Stromal cell of bone marrow (primary cell): Measurements from ENCODE around the gene FRAS1.
"Not testable (repeated sequence)": the region's sequence is repeated elsewhere in the genome, so short reads cannot be mapped to it uniquely, and the experiment has no call there.

Experiments used
- DNase-seq: peaks from one replicate; pipeline ENCODE4 v3.0.0-alpha.2; 2012; ENCODE audit warnings: low read depth

FRAS1 gene

DNA sequence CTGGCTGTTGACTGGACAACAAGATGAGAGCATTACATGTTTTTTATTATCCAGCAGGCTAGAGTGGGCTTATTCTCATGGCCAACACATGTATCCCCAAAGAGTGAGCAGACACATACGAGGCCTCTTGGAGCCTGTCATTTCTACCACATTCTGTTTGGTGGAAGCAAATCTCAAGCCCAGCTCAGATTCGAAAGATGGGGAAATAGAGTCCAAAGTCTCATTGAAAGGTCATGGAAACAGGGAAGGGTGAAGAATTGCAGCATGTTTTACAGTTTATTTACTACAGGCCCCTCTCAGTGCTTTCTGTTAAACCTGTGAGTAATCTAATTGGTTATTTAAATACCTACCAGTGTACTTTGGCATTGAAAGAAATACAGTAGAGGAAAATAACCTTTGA is 108.6 kb downstream of the FRAS1 start:
- DNase-seq: no peak

DNA sequence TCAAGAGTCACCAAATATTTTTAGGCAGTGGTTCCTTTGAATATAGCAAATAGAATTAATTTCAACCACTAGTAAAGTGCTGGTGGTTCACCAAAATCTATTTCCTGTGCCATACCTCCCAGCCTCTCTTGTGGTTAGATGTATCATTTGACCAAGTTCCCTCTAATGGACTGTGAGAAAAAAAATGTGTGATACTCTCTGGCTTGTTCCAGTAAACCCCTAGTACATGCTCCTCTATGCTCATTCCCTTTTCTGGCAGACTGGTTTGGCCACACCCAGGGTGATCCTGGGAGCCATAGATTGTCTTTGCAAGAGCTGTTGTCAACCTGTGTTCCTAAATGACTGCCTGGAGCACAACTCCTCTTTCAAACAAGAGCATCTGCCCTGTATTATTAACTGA is 109.5 kb downstream of the FRAS1 start:
- no peak for DNase-seq

DNA sequence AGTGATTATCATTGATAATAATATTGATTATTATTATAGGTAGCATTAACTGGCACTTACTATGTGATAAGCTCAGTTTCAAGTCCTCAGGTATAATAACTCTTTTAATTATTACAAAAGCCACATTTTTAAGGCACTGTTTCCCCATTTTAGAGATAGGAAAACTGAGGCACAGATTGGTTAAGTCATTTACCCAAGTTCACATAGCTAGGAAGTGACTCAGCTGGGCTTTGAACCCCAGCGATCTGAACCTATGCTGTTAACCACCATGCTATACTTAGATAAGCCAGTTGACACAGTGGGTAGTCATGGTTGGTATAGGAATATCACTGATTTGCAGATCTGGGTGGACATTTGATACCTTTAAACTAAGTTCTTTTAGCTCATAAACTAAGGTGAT is 110.4 kb downstream of the FRAS1 start:
- DNase-seq: no peak

DNA sequence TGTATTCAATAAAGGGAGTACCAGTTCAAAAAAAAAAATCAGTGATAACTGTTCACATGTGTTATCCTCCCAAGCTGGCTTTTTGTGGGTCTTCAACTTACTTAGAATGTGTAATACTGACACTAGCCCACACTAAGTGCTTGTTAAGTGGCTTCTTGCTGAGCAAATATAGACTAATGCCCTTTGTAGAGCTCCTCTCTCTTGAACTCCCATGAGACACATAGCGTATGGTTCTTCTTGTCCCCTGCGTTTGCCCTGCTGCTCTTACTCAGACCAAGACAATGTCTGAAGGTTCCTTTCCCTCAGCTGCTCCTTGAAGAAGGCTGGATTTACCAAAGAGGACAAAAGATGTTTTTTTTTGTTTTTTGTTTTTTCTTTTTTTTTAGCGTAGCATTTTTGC is 110.9 kb downstream of the FRAS1 start:
- no peak for DNase-seq

DNA sequence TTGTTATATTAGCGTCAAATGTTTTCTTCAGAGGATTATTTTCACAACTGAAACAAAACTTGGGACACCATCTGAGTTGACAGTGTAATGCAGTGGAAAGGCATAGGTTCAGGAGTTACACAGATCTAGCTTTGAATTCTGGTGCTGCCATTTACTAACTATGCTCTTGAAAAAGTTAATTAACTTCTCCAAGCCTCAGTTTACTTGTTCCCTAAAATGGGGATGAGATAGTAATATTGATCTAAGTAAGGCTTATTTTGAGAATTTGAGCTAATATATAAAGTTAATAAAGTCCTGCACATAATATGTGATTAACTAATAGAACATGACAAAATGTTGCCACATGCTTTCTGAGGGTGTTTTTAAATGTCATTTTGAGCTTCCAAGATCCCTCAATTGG is 112.6 kb downstream of the FRAS1 start:
- DNase-seq: no peak

DNA sequence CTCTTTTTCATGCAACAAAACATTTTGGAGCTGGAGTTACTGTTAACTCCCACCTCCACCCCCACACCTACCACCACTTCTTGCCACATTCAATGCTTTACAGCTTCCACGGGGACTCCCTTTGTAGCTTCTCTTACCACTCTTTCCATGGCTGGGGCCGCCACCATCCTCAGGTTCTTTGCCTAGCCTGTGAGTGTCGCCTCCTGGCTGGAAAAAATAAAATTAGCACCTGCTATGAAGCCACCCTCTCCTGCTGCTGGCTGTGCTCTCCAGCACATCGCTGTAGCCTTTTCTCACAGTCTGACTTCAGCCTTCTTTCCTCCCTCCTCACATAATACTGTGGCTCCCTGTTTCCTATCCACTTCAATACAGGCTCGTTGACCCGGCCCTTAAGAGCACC is 114.4 kb downstream of the FRAS1 start:
- DNase-seq: no peak

DNA sequence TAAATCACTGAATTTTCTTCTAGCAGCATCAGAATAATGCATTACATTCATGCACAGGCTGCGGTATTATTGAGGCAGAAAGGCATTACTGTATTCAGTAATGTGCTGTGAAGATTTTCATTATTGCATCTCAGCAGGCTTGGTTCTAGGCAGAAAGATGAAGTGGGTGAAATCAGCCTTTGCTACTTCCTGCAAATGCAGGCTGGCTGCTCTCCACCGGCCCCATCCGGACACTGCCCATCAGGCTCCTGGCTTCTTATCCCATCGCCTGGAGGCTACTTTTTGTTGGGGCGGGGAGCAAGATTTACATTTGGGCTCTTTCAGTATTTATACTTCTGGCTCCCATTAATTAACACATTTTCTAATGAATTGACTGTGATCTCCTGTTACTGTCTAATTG is 117.8 kb downstream of the FRAS1 start:
- DNase-seq: no peak

DNA sequence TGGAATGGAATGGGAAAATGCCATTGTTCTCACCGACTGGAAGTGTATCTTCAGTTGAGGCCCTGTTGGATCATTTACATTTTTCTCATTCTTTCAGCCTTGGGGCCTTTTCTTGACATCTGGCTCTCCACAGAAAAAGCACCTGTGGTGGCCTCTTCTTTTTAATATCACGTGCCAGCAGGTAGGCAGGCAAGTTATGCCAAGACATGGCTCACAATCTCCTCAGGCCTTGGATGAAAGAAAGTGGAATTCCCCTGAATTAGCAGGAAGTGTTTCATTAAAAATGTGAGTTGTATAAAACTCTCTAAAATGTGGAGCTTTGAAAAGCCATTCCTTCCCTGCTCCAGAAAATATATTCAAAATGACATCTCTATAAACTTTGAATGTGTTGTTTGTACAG is 122.1 kb downstream of the FRAS1 start:
- no peak for DNase-seq

DNA sequence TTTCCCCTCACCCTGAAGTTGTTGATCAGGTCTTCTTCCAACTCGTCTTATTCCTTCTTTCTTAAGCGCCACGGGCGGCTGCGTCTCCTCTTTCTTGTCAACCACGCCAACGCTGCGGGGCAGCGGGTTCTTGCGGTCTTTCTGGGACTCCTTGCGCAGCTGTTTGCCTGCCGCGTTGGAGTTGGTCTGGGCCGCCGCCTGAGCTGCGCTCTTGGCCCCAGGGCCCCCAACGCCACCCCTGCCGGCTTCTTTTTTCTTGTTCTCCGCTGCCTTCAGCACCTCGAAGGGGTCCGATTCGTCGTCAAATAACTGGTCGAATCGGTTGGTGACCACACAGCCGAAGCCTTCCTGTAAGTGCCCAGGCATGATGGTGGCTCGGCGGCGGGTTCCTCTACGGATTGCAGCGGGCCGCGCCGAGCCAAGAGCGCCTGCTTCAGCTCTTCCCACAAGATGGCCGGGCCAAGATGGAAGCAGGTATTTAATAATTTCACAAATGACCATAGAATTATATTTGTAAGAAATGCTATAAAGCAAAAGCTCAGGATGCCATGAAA is 124.6 kb downstream of the FRAS1 start:
- DNase-seq: not testable (repeated sequence)

DNA sequence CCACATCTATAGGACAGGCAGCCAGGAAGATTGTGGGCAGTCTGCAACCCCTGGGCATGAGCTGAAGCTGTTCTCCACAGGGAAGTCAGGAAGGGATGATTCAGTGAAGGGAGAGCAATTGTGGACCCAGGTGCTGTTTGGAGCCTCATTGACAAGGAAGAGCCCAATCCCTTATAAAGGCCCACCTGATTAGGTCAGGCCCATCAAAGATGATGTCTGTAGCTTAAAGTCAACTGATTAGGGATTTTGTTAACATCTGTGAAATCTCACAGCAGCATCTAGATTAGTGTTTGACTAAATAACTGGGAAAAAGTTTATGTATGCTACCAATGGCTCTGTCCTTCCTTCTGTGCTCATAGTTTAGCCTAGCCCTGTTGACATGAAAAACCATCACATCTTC is 127.5 kb downstream of the FRAS1 start:
- no peak for DNase-seq

DNA sequence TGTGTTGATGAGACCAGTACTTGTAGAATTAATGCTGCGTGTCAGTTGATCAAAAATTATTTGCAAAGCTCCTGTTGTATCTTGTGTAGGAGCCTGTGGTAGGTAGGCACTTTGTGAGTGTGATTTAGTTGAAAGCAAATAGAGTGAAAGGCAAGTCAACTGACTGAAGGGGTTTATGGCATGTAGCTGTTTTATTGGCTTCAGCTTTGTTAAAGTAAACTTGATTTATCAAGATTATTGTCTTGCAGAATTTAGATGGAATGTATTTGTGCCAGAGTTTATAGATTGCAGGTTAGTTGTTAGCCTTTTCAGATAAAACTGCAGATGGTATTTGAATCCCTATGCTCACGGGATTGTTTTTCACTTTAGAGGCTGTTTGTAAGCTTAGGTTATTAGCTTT is 128.0 kb downstream of the FRAS1 start:
- no peak for DNase-seq

DNA sequence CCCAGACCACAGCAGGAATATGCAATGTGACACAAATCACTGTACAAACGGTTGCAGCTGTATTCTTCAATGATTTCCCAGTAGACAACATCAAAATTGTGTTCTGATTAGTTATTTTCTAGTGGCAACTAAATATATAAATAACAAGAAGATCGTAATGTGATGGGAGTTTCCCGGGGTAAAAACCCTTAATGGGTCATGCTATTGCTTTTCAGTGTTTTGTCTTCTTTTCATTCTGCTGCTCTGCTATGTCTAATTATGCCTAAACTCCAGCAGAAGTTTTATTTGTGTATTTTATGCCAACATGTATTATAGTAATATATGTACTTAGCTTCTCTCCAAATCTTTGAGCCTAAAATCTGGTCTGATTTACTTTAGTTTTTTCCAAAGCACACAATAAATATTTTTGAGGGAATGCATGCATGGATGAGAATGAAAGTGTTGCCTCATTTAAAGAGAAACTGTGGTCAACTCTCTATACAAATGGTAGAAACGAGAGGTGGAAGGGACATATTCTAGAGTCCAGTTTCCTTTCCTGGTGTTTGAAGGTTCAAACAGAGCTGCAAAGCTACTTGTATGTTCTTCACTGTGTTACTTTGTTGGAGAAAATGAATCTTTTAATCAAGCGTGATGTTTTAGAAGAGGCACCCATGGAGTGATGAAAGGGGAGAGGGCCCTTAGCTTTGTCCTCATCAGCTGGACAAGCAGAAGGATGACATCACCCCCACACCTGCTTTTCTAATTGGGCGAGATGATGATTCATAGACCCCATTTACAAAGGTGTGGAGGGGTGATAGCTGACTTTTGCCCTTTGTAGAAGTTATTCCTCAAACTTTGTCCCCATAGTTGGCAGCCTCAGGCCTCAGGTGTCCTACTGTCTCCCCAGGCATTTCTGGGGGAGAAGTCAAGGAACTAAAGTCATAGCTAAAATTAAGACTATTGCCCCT is 129.7 kb downstream of the FRAS1 start:
- DNase-seq: no peak

DNA sequence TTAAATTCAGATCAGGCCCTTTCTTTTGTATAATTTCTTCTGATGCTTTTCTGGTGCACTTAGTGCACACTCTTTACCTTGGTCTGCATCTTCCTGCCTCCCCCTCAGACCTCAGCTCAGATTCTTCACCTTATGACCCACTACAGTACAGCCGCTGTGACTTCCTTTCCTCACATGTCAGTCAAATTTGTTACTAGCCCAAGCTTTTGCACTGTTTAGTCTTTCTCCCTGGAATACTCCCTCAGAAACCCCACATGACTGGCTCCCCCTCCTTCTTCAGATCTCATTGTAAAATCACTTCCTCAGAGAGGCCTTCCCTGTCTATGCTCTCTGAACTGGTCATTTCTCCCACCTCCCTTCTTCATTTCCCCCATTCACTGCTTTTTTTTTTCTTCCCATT is 132.9 kb downstream of the FRAS1 start:
- DNase-seq: no peak

DNA sequence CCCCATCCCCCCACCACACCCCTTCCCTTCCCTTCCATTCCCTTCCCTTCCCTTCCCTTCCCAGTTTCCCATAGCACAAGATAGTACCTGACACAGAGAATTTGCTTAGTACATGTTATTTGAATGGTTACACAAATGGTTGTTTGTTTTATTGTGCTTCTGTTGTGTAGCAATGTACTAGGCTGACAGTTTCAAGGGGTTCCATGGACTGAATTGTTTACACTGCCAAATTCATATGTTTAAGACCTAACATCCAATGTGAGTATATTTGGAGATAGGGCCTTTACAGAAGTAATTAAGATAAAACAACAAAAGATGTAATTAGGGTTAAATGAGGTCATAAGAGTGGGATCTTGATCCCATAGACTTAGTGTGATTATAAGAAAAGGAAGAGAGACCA is 133.5 kb downstream of the FRAS1 start:
- DNase-seq: no peak

DNA sequence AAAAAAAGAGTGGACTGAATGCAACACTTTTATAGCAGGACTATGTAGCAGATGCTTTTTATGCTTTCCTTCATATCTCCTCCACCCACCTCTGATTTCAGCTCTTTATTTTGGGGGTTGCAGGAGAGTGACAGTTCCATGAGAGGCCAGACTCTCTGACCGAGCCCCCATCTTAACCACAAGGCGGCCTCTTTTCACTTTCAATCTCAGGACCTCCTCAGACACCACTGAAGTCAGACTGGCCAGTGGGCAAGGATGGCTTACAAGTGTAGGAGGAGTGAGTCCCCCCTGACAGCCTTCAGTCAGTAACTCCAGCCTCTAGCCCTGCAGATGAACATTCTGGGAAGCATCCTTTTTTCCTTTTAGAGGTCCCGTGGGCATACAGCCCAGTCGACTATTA is 140.8 kb downstream of the FRAS1 start:
- DNase-seq: no peak

DNA sequence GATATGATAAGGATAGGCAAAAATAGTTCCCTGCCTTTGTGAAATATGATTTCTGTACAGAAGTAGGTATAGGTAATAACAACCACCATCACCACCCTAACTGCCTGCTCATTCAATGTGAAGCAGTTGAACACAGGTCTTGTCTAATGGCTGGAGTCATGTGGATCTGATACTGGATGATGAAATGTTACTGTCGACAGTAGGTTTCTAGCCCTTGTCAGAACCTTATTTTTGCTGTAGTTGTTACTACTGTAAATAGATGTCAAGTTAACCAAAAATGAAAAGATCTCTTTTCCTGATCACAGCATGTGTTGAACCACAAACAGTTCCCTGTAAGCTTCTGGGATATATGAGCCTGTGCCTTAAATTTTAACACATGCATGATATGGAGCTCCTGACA is 142.9 kb downstream of the FRAS1 start:
- DNase-seq: no peak

DNA sequence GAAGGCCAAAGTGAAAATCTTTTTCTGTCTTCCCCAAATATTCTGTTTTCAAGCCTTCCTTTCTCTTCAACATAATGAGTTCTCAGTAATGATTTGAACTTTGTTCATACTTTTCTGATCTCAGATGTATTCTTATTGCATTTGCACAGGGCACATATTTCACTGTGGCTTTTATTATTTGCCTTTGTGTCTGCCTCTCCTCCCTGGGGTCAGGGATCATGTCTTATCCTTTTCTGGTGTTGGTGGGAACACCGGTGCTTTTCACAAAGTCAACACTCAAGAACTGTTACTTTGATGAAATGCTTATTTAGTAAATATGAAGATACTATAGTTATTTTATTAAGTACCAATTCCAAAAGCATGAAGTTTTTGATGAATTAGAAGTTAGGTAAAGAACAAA is 143.8 kb downstream of the FRAS1 start:
- DNase-seq: no peak

DNA sequence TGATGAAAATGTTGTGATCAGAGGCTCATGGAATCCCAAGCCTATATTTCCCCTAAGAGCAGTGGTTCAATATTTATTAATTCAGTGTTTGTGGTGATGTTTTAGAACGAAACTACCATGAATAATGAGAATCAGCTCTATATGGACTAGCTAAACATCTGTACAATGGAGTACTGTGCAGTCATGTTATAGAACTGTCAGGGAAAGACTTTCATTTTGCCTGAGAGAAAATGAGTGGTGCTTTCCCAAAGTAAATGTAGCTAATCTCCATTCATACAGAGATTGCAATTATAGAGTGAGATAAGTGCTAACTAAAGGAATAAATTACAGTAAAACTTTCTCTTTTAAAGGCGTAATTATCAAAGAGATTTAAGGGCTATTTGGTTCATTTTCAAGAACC is 147.1 kb downstream of the FRAS1 start:
- no peak for DNase-seq

DNA sequence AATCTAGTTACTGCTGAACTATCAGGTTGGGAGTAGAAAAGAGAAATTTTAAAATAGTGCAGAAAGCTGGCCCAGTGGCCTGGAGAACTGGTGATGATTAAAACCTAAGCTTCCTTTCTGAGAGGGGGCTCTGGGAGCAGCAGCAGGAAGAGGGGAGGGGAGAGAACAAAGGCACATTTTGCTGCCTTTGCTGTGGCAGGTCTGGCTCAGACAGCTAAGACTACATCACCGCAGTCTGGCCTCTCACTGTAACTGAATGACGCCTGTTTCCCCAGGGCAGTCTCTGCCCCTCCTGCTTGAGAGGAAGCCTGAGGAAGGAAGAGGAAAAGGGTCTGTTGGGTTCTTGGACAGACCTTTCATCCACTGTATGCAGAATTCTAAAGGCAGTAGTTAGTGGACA is 148.5 kb downstream of the FRAS1 start:
- no peak for DNase-seq

DNA sequence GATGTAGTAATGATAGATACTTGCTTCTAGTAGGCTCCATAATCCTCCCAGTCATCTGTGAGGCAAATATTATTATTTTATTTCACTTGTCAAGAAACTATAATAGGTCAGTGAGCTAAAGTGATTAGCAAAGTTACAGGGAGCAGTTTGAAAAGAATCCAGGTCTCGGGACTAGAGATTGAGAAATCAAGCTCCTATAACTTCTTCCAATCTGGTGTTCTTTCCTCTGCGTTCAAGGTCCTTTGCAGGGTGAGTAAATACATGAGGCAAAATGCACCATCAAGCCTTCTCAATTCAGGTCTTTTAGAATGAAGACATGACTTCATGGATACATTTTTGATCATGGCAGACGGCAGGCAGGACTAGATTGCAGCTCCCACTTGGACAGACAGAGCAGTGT is 150.4 kb downstream of the FRAS1 start:
- no peak for DNase-seq

DNA sequence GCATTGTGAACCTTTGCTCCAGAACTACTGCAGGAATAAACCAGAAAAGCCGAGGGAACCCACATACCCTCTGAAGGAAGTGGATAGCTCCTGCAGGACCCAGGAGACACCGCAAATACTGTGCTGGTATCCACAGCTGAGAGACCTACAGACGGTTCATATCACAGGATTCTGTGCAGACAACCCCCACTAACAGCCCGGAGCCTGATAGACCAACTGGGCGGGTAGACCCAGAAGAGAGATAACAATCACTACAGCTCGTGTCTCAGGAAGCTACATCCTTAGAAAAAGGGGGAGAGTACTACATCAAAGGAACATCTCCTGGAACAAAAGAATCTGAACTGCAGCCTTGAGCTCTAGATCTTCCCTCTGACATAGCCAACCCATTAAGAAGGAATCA is 150.8 kb downstream of the FRAS1 start:
- no peak for DNase-seq

DNA sequence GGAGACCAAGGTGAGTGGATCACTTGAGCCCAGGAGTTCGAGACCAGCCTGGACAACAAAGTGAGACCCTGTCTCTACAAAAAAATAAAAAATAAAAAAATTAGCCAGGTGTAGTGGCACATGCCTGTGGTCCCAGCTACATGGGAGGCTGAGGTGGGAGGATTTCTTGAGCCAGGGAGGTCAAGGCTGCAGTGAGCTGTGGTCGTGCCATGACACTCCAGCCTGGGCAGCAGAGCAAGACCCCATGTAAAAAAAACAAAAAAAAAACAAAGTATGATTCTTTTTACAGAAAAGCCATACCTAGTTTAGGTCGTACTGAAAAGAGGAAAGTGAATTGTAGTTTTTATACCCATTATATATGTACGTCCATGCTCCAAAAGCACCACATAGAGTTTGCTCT is 151.8 kb downstream of the FRAS1 start:
- DNase-seq: not testable (repeated sequence)

DNA sequence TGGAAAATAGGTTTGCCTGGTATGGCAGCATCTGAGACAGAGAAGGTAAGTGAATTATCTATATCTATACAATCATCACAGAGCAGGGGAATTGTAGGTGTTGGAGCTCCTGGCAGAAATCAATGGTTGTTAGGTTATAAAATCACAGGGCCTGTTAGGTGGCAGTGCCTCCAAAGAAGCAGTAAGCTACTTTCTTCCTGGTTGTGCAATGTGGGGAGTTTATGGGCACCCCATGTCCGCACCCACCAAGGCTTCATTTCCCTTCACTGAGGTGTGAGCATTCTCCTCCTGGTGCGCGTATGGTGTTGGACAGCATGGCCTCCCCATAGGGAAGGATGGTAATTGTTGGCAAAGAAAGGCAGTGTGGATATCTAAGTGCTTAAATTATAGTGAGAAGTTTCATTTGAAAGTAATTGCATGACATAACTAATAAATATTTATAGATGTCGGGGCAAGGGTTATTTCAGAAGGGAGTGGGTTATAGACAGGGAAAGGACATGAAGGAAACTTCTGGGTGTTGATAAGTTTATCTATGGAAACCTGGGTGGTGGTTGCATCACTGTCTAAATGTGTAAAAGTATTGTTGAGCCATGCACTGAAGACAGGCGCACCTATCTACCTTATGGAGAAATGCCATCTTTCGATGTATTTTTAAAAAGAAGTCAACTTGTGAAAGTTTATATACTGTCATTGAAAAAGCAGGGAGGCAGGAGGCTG is 153.7 kb downstream of the FRAS1 start:
- DNase-seq: no peak
